Neural cell (in vitro differentiated cells): ENCODE results near the gene TRERF1. TPM values are rescaled to one million over a fixed set of nuclear protein-coding genes. Genes with fewer than 3 reads are reported as not detected.

Experiments used
- H2AFZ ChIP-seq: fragments of 200-600, 300-800 bp; sonication (generic), shearing (Covaris generic); 2 replicates; pipeline ENCODE4 v1.6.0; 2014; ENCODE audit warnings: low read depth, mild to moderate bottlenecking, antibody characterized with exemption, low read length, moderate library complexity
- H3F3A ChIP-seq: fragments of 200-600 bp; shearing (Covaris generic); 2 replicates; pipeline ENCODE4 v1.6.1; 2016; ENCODE audit warnings: mild to moderate bottlenecking, moderate library complexity, mixed read lengths, antibody characterized with exemption, low read length; ENCODE audit not compliant: insufficient read depth, poor library complexity, severe bottlenecking
- H3K27ac ChIP-seq: fragments of 200-600, 300-800 bp; sonication (generic), shearing (Covaris generic); 2 replicates; pipeline ENCODE4 v1.5.1; 2014; ENCODE audit warnings: mild to moderate bottlenecking, low read length, moderate library complexity
- H3K27me3 ChIP-seq: fragments of 300-800, 200-600 bp; sonication (generic), shearing (Covaris generic); 2 replicates; pipeline ENCODE4 v1.6.0; 2014; ENCODE audit warnings: mild to moderate bottlenecking, low read depth, low read length, moderate library complexity; ENCODE audit not compliant: insufficient read depth
- H3K36me3 ChIP-seq: fragments of 300-800, 200-600 bp; sonication (generic), shearing (Covaris generic); 2 replicates; pipeline ENCODE4 v1.5.1; 2014; ENCODE audit warnings: mild to moderate bottlenecking, antibody characterized with exemption, low read length, moderate library complexity; ENCODE audit not compliant: insufficient read depth
- H3K4me2 ChIP-seq: fragments of 300-800, 200-600 bp; sonication (generic), shearing (Covaris generic); 2 replicates; pipeline ENCODE4 v1.6.0; 2014; ENCODE audit warnings: mild to moderate bottlenecking, low read length
- H3K4me3 ChIP-seq: fragments of 300-800, 200-600 bp; sonication (generic), shearing (Covaris generic); 2 replicates; pipeline ENCODE4 v1.5.1; 2014; ENCODE audit warnings: mild to moderate bottlenecking, low read length, moderate library complexity
- H3K79me2 ChIP-seq: fragments of 200-600 bp; shearing (Covaris generic); replicated peaks from 2 replicates; pipeline ENCODE4 v1.6.0; 2014; ENCODE audit warnings: mild to moderate bottlenecking, low read length, moderate library complexity; ENCODE audit not compliant: insufficient read depth
- H3K9ac ChIP-seq: fragments of 300-800, 200-600 bp; sonication (generic), shearing (Covaris generic); 2 replicates; pipeline ENCODE4 v1.6.1; 2016; ENCODE audit warnings: mild to moderate bottlenecking, low read length, mixed read lengths
- H3K9me2 ChIP-seq: fragments of 200-600 bp; shearing (Covaris generic); 2 replicates; pipeline ENCODE4 v1.6.1; 2016; ENCODE audit warnings: mild to moderate bottlenecking, low read length, mixed read lengths; ENCODE audit not compliant: insufficient read depth
- H3K9me3 ChIP-seq: fragments of 200-600, 300-800 bp; sonication (generic), shearing (Covaris generic); 2 replicates; pipeline ENCODE4 v1.6.1; 2016; ENCODE audit warnings: mild to moderate bottlenecking, mixed run types, low read length, moderate library complexity, mixed read lengths
- H4K20me1 ChIP-seq: fragments of 200-600 bp; shearing (Covaris generic); 2 replicates; pipeline ENCODE4 v1.6.1; 2016; ENCODE audit warnings: mild to moderate bottlenecking, mixed run types; ENCODE audit not compliant: insufficient read depth
- EP300 ChIP-seq: fragments of 450-650 bp; conservative IDR thresholded peaks from 2 replicates; pipeline ENCODE4 v1.6.1; 2014; ENCODE audit warnings: antibody characterized with exemption, mild to moderate bottlenecking, moderate library complexity; ENCODE audit not compliant: poor library complexity, severe bottlenecking
- EZH2 ChIP-seq: fragments of 200-600, 300-800 bp; shearing (Covaris generic), sonication (generic); IDR thresholded peaks from 2 replicates; pipeline ENCODE4 v1.6.1; 2014; ENCODE audit warnings: antibody characterized with exemption, low read length, borderline replicate concordance, mild to moderate bottlenecking; ENCODE audit not compliant: insufficient read depth, poor library complexity, severe bottlenecking
- MXI1 ChIP-seq: fragments of 450-650 bp; conservative IDR thresholded peaks from 2 replicates; pipeline ENCODE4 v1.6.1; 2014; ENCODE audit warnings: antibody characterized with exemption, mild to moderate bottlenecking; ENCODE audit not compliant: poor library complexity, severe bottlenecking
- POLR2AphosphoS5 ChIP-seq: IDR thresholded peaks from 2 replicates; pipeline ENCODE4 v1.6.1; 2012
- RAD21 ChIP-seq: fragments of 450-650 bp; conservative IDR thresholded peaks from 2 replicates; pipeline ENCODE4 v1.6.1; 2014; ENCODE audit warnings: antibody characterized with exemption, mild to moderate bottlenecking, moderate library complexity
- SMC3 ChIP-seq: fragments of 450-650 bp; conservative IDR thresholded peaks from 2 replicates; pipeline ENCODE4 v1.6.1; 2014; ENCODE audit warnings: antibody characterized with exemption, mild to moderate bottlenecking, moderate library complexity; ENCODE audit not compliant: poor library complexity
- TAF1 ChIP-seq: IDR thresholded peaks from 2 replicates; pipeline ENCODE4 v1.6.1; 2012; ENCODE audit warnings: low read depth
- polyA plus RNA-seq: library from polyadenylated mRNA; depleted of rRNA; stranded (reverse); fragments of >200 nt; gene quantifications from 2 replicates; pipeline ENCODE4 v1.2.3, GENCODE V29; 2014
- TF ChIP-seq, protein P1 (sequence below): IDR thresholded peaks from 2 replicates; pipeline ENCODE4 v1.6.1; 2012; ENCODE audit warnings: borderline replicate concordance
- TF ChIP-seq, protein P2 (sequence below): fragments of 450-650 bp; IDR thresholded peaks from 2 replicates; pipeline ENCODE4 v1.5.1; 2014; ENCODE audit warnings: antibody characterized with exemption, mild to moderate bottlenecking, moderate library complexity; ENCODE audit not compliant: poor library complexity, severe bottlenecking

Gene TRERF1
- polyA plus RNA-seq, 1 donor from 2014 or later: 4.5 TPM

DNA sequence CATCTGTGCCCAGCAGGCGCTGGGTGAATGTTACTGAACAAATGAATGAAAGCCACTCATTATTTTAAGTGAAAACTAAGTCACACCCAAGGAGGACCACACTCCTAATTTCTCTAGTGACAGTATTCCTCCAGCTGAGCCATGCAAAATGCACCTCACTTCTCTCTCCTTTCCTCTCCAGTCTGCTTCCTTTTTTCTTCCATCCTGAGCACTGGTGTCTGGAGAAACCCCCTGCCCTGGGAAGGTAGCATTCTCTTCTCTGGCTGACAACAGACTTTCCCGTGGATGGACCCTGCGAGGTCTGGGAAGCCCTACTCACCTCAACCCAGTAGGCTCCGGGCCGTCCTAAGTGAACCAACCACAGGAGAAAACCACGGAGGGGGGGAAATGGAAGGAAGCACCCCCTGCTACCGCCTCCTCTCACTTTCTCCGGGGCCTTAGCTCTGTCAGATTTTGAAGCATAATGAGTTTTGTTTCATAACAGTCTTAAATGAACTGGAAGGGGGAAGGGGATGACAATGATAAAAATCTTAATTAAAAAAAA lies 22.6 kb downstream of the TRERF1 start:
- no peak overlapping the region for H3K9ac ChIP-seq
- H3K4me2 ChIP-seq: no peak overlapping the region
- H3K9me3 ChIP-seq: peaks cover 9% of the 10 kb centered on the region
- no peak for TF ChIP-seq TAF1
- no peak for TF ChIP-seq MXI1
- TF ChIP-seq EZH2: no peak
- H4K20me1 ChIP-seq: no peaks in the 10 kb centered on the region
- H3K36me3 ChIP-seq: peaks cover 8% of the 10 kb centered on the region
- no peak overlapping the region for H2AFZ ChIP-seq
- peak overlapping the region; percentile 25 for H3K27ac ChIP-seq
- H3K9me2 ChIP-seq: no peaks in the 10 kb centered on the region
- no peaks in the 10 kb centered on the region for H3F3A ChIP-seq
- peaks cover 9% of the 10 kb centered on the region for H3K79me2 ChIP-seq
- no peak overlapping the region for H3K4me3 ChIP-seq
- H3K27me3 ChIP-seq: no peaks in the 10 kb centered on the region

DNA sequence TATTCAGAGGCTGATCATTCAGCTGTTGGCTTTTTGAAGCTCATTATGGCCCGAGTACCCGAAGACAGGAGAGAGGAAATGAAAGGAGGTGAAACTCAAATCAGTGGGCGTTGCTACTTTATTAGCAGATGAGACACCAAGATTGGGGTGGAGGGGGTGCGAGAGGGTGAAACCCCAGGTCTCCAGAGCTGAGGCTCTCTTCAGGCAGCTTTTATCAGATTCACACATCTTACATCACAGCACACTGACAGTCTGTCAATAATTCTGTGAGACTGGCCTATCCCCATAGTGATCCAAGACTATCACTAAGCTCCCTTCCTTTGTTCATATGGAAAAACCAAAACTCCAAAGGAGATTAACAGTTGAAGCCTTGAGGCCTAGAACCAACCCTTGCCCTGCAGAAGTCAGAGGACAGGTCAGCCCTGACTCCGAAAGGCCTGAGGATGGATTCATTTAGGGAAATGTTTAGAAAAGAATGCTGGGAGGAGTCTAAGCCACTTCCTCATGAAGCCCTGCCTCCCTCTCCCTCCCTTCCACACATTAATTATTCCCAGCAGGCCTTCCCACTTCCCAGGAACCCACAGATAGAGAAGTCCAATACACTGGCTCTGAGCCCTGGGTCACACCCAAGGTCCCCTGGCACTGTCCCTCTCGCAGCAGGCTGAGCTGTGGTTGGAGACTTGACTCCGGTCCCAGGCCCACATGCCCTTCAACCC lies 23.2 kb downstream of the TRERF1 start:
- Histone ChIP-seq H3K27ac (peak overlapping the region; percentile 25), H3K4me3 (no peak overlapping the region), H2AFZ (no peak overlapping the region), H3K27me3 (no peaks in the 10 kb centered on the region), H3K36me3 (peaks cover 2% of the 10 kb centered on the region), H4K20me1 (no peaks in the 10 kb centered on the region), H3K9ac (no peak overlapping the region), H3F3A (no peaks in the 10 kb centered on the region), H3K9me3 (peaks cover 5% of the 10 kb centered on the region), H3K4me2 (no peak overlapping the region), H3K9me2 (no peaks in the 10 kb centered on the region), H3K79me2 (peaks cover 7% of the 10 kb centered on the region)
- TF ChIP-seq TAF1: no peak
- no peak for TF ChIP-seq POLR2AphosphoS5
- no peak for TF ChIP-seq SMC3
- no peak for TF ChIP-seq MXI1
- TF ChIP-seq RAD21: no peak
- no peak for TF ChIP-seq EZH2
- TF ChIP-seq, protein P1, sequence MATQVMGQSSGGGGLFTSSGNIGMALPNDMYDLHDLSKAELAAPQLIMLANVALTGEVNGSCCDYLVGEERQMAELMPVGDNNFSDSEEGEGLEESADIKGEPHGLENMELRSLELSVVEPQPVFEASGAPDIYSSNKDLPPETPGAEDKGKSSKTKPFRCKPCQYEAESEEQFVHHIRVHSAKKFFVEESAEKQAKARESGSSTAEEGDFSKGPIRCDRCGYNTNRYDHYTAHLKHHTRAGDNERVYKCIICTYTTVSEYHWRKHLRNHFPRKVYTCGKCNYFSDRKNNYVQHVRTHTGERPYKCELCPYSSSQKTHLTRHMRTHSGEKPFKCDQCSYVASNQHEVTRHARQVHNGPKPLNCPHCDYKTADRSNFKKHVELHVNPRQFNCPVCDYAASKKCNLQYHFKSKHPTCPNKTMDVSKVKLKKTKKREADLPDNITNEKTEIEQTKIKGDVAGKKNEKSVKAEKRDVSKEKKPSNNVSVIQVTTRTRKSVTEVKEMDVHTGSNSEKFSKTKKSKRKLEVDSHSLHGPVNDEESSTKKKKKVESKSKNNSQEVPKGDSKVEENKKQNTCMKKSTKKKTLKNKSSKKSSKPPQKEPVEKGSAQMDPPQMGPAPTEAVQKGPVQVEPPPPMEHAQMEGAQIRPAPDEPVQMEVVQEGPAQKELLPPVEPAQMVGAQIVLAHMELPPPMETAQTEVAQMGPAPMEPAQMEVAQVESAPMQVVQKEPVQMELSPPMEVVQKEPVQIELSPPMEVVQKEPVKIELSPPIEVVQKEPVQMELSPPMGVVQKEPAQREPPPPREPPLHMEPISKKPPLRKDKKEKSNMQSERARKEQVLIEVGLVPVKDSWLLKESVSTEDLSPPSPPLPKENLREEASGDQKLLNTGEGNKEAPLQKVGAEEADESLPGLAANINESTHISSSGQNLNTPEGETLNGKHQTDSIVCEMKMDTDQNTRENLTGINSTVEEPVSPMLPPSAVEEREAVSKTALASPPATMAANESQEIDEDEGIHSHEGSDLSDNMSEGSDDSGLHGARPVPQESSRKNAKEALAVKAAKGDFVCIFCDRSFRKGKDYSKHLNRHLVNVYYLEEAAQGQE: no peak
- no peak for TF ChIP-seq EP300
- TF ChIP-seq, protein P2, sequence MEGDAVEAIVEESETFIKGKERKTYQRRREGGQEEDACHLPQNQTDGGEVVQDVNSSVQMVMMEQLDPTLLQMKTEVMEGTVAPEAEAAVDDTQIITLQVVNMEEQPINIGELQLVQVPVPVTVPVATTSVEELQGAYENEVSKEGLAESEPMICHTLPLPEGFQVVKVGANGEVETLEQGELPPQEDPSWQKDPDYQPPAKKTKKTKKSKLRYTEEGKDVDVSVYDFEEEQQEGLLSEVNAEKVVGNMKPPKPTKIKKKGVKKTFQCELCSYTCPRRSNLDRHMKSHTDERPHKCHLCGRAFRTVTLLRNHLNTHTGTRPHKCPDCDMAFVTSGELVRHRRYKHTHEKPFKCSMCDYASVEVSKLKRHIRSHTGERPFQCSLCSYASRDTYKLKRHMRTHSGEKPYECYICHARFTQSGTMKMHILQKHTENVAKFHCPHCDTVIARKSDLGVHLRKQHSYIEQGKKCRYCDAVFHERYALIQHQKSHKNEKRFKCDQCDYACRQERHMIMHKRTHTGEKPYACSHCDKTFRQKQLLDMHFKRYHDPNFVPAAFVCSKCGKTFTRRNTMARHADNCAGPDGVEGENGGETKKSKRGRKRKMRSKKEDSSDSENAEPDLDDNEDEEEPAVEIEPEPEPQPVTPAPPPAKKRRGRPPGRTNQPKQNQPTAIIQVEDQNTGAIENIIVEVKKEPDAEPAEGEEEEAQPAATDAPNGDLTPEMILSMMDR: no peak
